ENCODE results near the gene VEZF1.

The VEZF1 gene

GRCh38 chr17:57938061-57938502 is 50.0 kb downstream of the VEZF1 start:
- Histone ChIP-seq H3K36me3 (ENCODE audit: control insufficient read depth, insufficient read depth, low read length) (no peaks in the 10 kb centered on the region), H3K4me1 (no peaks in the 10 kb centered on the region), H3K27ac (no peak overlapping the region), H3K27me3 (ENCODE audit: control insufficient read depth, insufficient read depth, low read length) (no peaks in the 10 kb centered on the region), H3K4me3 (ENCODE audit: low read depth, low read length) (no peak overlapping the region), H3K9ac (no peak overlapping the region), H3K9me3 (ENCODE audit: control insufficient read depth, low read length) (no peaks in the 10 kb centered on the region), H3K4me2 (ENCODE audit: low read length) (no peak overlapping the region), H2AFZ (no peak overlapping the region), H3K79me2 (peaks cover 6% of the 10 kb centered on the region)
- no peak for TF ChIP-seq CTCF (IDR thresholded peaks at IDR 0.05)

DNA sequence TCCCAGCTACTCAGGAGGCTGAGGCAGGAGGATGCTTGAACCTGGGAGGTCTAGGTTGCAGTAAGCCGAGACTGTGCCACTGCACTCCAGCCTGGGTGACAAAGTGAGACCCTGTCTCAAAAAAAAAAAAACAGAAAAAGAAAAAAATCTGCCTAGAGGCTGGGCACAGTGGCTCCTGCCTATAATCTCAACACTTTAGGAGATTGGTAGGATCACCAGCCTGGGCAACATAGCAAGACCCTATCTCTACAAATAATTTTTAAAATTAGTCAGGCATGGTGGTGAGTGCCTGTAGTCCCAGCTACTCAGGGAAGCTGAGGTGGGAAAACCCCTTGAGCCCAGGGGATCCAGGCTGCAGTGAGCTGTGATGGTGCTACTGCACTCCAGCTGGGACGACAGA is 50.6 kb downstream of the VEZF1 start:
- peaks cover 6% of the 10 kb centered on the region for H3K79me2 ChIP-seq
- no peak for TF ChIP-seq CTCF (IDR thresholded peaks at IDR 0.05)
- no peak overlapping the region for H2AFZ ChIP-seq
- H3K4me2 ChIP-seq (ENCODE audit: low read length), result no peak overlapping the region
- H3K9ac ChIP-seq, result no peak overlapping the region
- H3K9me3 ChIP-seq (ENCODE audit: control insufficient read depth, low read length), result no peaks in the 10 kb centered on the region
- no peaks in the 10 kb centered on the region for H3K36me3 ChIP-seq (ENCODE audit: control insufficient read depth, insufficient read depth, low read length)
- no peaks in the 10 kb centered on the region for H3K27me3 ChIP-seq (ENCODE audit: control insufficient read depth, insufficient read depth, low read length)
- no peak overlapping the region for H3K27ac ChIP-seq
- no peak overlapping the region for H3K4me3 ChIP-seq (ENCODE audit: low read depth, low read length)
- H3K4me1 ChIP-seq, result no peaks in the 10 kb centered on the region

DNA sequence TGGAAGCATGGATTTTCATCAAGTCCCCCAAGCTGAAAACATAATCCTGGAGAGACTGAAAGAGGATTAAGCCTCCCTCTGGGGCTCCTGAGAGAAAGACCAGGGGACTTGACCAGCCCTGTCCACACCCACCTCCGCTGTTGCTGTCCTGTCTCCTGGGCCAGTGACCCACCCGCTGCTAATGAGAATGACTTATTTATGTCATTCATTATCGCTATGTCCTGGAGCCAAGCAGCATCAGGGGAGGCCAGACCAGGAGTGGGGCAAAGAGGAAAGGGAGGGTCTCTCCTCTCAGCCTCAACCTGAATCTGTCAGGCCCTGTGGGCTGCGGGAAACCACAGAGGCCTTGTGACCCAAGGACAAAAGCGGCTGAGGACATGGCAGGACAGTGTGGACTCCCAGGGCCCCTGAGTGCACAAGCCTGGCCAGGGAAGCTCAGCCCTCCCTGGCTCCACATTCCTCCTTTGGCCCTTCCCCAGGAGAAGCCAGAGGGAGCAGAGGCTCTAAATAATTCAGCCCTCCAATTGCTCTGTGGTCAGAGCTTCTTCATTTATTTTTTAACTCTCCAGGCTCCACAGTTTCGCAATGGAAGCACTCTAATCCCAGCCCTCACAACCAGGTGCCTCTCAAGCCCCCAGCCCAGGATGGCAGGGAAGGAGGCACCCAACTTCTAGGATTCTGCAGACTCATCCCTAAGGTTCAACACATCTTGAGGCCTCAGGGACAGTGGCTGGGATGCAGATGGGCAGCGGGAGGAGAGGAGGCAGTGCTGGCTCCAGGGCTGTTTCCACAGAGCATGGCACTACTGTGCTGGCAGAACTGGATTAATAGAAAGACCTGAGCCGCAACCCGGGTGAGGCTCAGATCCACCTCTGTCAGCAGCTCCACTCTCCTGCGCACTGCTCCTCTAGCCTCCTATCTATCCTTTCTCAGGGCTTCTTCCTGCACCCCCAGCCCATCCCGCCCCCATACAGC is 51.9 kb downstream of the VEZF1 start:
- no peak for TF ChIP-seq CTCF (IDR thresholded peaks at IDR 0.05)
- Histone ChIP-seq H3K79me2 (peaks cover 6% of the 10 kb centered on the region), H3K4me3 (ENCODE audit: low read depth, low read length) (no peak overlapping the region), H3K9ac (no peak overlapping the region), H3K27me3 (ENCODE audit: control insufficient read depth, insufficient read depth, low read length) (no peaks in the 10 kb centered on the region), H3K4me1 (no peaks in the 10 kb centered on the region), H2AFZ (no peak overlapping the region), H3K36me3 (ENCODE audit: control insufficient read depth, insufficient read depth, low read length) (no peaks in the 10 kb centered on the region), H3K4me2 (ENCODE audit: low read length) (no peak overlapping the region), H3K27ac (peak overlapping the region; percentile 65), H3K9me3 (ENCODE audit: control insufficient read depth, low read length) (no peaks in the 10 kb centered on the region)

- no peak overlapping the region for H3K9ac ChIP-seq
- no peak for TF ChIP-seq CTCF (IDR thresholded peaks at IDR 0.05)
- no peaks in the 10 kb centered on the region for H3K36me3 ChIP-seq (ENCODE audit: control insufficient read depth, insufficient read depth, low read length)
- H3K27me3 ChIP-seq (ENCODE audit: control insufficient read depth, insufficient read depth, low read length), result no peaks in the 10 kb centered on the region
- peaks cover 10% of the 10 kb centered on the region for H3K79me2 ChIP-seq
- no peak overlapping the region for H2AFZ ChIP-seq
- H3K4me1 ChIP-seq, result no peaks in the 10 kb centered on the region
- no peak overlapping the region for H3K4me3 ChIP-seq (ENCODE audit: low read depth, low read length)
- no peaks in the 10 kb centered on the region for H3K9me3 ChIP-seq (ENCODE audit: control insufficient read depth, low read length)
- no peak overlapping the region for H3K27ac ChIP-seq
- H3K4me2 ChIP-seq (ENCODE audit: low read length), result no peak overlapping the region
Observed at GRCh38 chr17:57931488-57932137, 56.4 kb downstream of the VEZF1 start.
